PC-3 (cell line): ENCODE results near the gene ADAMTSL3.

Source experiments
- CTCF ChIP-seq: fragments of 300-600 bp; sonication (generic); conservative IDR thresholded peaks from 2 replicates; pipeline ENCODE4 v1.5.1; 2017; ENCODE audit warnings: antibody characterized with exemption, low read depth, mild to moderate bottlenecking, low read length
- EZH2 ChIP-seq: fragments of 300-600 bp; sonication (generic); IDR thresholded peaks from one replicate; pipeline ENCODE4 v1.6.1; 2017; ENCODE audit warnings: antibody characterized with exemption, mild to moderate bottlenecking, low read length; ENCODE audit not compliant: unreplicated experiment
- EZH2phosphoT487 ChIP-seq: fragments of 300-600 bp; sonication (generic); IDR thresholded peaks from 2 replicates; pipeline ENCODE4 v1.6.1; 2018; ENCODE audit warnings: mild to moderate bottlenecking, antibody characterized with exemption, low read length, borderline replicate concordance

- TF ChIP-seq CTCF (no peak), EZH2 (no peak), EZH2phosphoT487 (no peak)
Observed at GRCh38 chr15:83855956-83856355, 202.0 kb downstream of the ADAMTSL3 start.
